Activated CD4-positive, alpha-beta T cell treated with anti-CD3 and anti-CD28 coated beads, Interleukin-10, Interleukin-2, amounts not matched to agents 100 ng/mL and 50 ng/mL, durations not matched to agents 16 hours and 8 hours (primary cell): ENCODE data around the gene RNASE12.
"Not testable (repeated sequence)": the region's sequence is repeated elsewhere in the genome, so short reads cannot be mapped to it uniquely, and the experiment has no call there.

ENCODE experiments used
- DNase-seq: peaks from one replicate; pipeline ENCODE4 v3.0.0-alpha.2; 2020

RNASE12 gene

GRCh38 chr14:20578325-20578724 is 12.9 kb downstream of the RNASE12 start:
- DNase-seq, result no peak

GRCh38 chr14:20572382-20572990 is 18.7 kb downstream of the RNASE12 start:
- not testable (repeated sequence) for DNase-seq

- DNase-seq, result peak; percentile 14
Observed at GRCh38 chr14:20570720-20571119, 20.5 kb downstream of the RNASE12 start.

- not testable (repeated sequence) for DNase-seq
Observed at GRCh38 chr14:20569865-20570264, 21.3 kb downstream of the RNASE12 start.

GRCh38 chr14:20569066-20569465 is 22.1 kb downstream of the RNASE12 start:
- no peak for DNase-seq

- no peak for DNase-seq
Observed at GRCh38 chr14:20568393-20568792, 22.8 kb downstream of the RNASE12 start.

GRCh38 chr14:20567199-20567598 is 24.0 kb downstream of the RNASE12 start:
- not testable (repeated sequence) for DNase-seq

GRCh38 chr14:20564501-20564997 is 26.6 kb downstream of the RNASE12 start:
- DNase-seq, result no peak

- no peak for DNase-seq
Observed at GRCh38 chr14:20563971-20564370, 27.2 kb downstream of the RNASE12 start.

GRCh38 chr14:20560961-20561360 is 30.2 kb downstream of the RNASE12 start, which contains the start of gene RNASE9:
RNASE9 (minus strand) TSS chr14:20561047.
- no peak for DNase-seq

GRCh38 chr14:20559461-20559904 is 31.7 kb downstream of the RNASE12 start:
- no peak for DNase-seq

GRCh38 chr14:20557212-20557542 is 34.0 kb downstream of the RNASE12 start:
- no peak for DNase-seq

- DNase-seq, result no peak
Observed at GRCh38 chr14:20556500-20557211, 34.5 kb downstream of the RNASE12 start.

- DNase-seq, result no peak
Observed at GRCh38 chr14:20555845-20556244, 35.3 kb downstream of the RNASE12 start.

GRCh38 chr14:20553024-20553423 is 38.2 kb downstream of the RNASE12 start:
- DNase-seq, result no peak

GRCh38 chr14:20551606-20552005 is 39.6 kb downstream of the RNASE12 start:
- DNase-seq, result no peak

- DNase-seq, result no peak
Observed at GRCh38 chr14:20550926-20551325, 40.2 kb downstream of the RNASE12 start.

- no peak for DNase-seq
Observed at GRCh38 chr14:20548414-20549158, 42.6 kb downstream of the RNASE12 start.

- DNase-seq, result no peak
Observed at GRCh38 chr14:20546877-20547276, 44.3 kb downstream of the RNASE12 start.
